Measurements from ENCODE around the gene PHACTR3.

PHACTR3 gene

GRCh38 chr20:59676126-59676850 is 71.9 kb downstream of the PHACTR3 start:
- no peak for DNase-seq

GRCh38 chr20:59676851-59677182 is 72.5 kb downstream of the PHACTR3 start:
- DNase-seq, result no peak

- DNase-seq, result no peak
Observed at GRCh38 chr20:59677586-59677985, 73.2 kb downstream of the PHACTR3 start.

GRCh38 chr20:59678288-59678687 is 73.9 kb downstream of the PHACTR3 start:
- no peak for DNase-seq

GRCh38 chr20:59678951-59679350 is 74.6 kb downstream of the PHACTR3 start:
- DNase-seq, result no peak

- DNase-seq, result no peak
Observed at GRCh38 chr20:59680148-59680650, 75.9 kb downstream of the PHACTR3 start.

GRCh38 chr20:59680852-59681251 is 76.5 kb downstream of the PHACTR3 start:
- DNase-seq, result no peak

GRCh38 chr20:59682603-59683002 is 78.3 kb downstream of the PHACTR3 start:
- no peak for DNase-seq

GRCh38 chr20:59683181-59683580 is 78.8 kb downstream of the PHACTR3 start:
- DNase-seq, result no peak

- no peak for DNase-seq
Observed at GRCh38 chr20:59684685-59685242, 80.4 kb downstream of the PHACTR3 start.

- DNase-seq, result no peak
Observed at GRCh38 chr20:59686404-59687346, 82.3 kb downstream of the PHACTR3 start.

GRCh38 chr20:59688356-59688755 is 84.0 kb downstream of the PHACTR3 start:
- DNase-seq, result no peak

GRCh38 chr20:59688999-59689398 is 84.7 kb downstream of the PHACTR3 start:
- DNase-seq, result no peak

GRCh38 chr20:59690101-59690500 is 85.8 kb downstream of the PHACTR3 start:
- DNase-seq, result no peak

- no peak for DNase-seq
Observed at GRCh38 chr20:59690976-59691375, 86.6 kb downstream of the PHACTR3 start.

- no peak for DNase-seq
Observed at GRCh38 chr20:59692139-59692538, 87.8 kb downstream of the PHACTR3 start.

GRCh38 chr20:59693587-59693986 is 89.2 kb downstream of the PHACTR3 start:
- DNase-seq, result no peak

- DNase-seq, result no peak
Observed at GRCh38 chr20:59696476-59696875, 92.1 kb downstream of the PHACTR3 start.

GRCh38 chr20:59697068-59697467 is 92.7 kb downstream of the PHACTR3 start:
- DNase-seq, result no peak

- DNase-seq, result no peak
Observed at GRCh38 chr20:59698598-59698997, 94.3 kb downstream of the PHACTR3 start.

GRCh38 chr20:59701236-59701635 is 96.9 kb downstream of the PHACTR3 start:
- no peak for DNase-seq

- no peak for DNase-seq
Observed at GRCh38 chr20:59703046-59703445, 98.7 kb downstream of the PHACTR3 start.

- DNase-seq, result no peak
Observed at GRCh38 chr20:59705651-59706399, 101.5 kb downstream of the PHACTR3 start.

Measured in NCI-H1436 (cell line).